Neuron (in vitro differentiated cells): Measurements from ENCODE around the gene HDHD3.
"Not testable (repeated sequence)": the region's sequence is repeated elsewhere in the genome, so short reads cannot be mapped to it uniquely, and the experiment has no call there.

Source experiments
- H2AFZ ChIP-seq: one replicate; pipeline ENCODE4 v1.6.1; 2013; ENCODE audit warnings: low read depth, mild to moderate bottlenecking, inconsistent platforms, low read length, moderate library complexity
- H3K27me3 ChIP-seq: one replicate; pipeline ENCODE4 v1.6.1; 2013; ENCODE audit warnings: low read length; ENCODE audit not compliant: insufficient read depth
- H3K36me3 ChIP-seq: one replicate; pipeline ENCODE4 v1.6.1; 2013; ENCODE audit warnings: low read length; ENCODE audit not compliant: insufficient read depth
- H3K4me1 ChIP-seq: one replicate; pipeline ENCODE4 v1.6.1; 2013; ENCODE audit warnings: low read length; ENCODE audit not compliant: insufficient read depth
- H3K4me3 ChIP-seq: 2 replicates; pipeline ENCODE4 v1.5.1; 2013; ENCODE audit warnings: mild to moderate bottlenecking, low read length, moderate library complexity
- H3K9me3 ChIP-seq: one replicate; pipeline ENCODE4 v1.6.1; 2013; ENCODE audit warnings: low read length

The HDHD3 gene

GRCh38 chr9:113376634-113377567, at the start of gene HDHD3:
HDHD3 (minus strand) TSS chr9:113376986; CDS start chr9:113374354, 2,632 bp downstream.
- Histone ChIP-seq H3K27me3 (no peaks in the 10 kb centered on the region), H3K9me3 (no peaks in the 10 kb centered on the region), H3K36me3 (peaks cover 6% of the 10 kb centered on the region), H3K4me3 (peak within 1 kb of the TSS; percentile 94), H3K4me1 (peaks cover 3% of the 10 kb centered on the region), H2AFZ (peak within 1 kb of the TSS; percentile 74)

DNA sequence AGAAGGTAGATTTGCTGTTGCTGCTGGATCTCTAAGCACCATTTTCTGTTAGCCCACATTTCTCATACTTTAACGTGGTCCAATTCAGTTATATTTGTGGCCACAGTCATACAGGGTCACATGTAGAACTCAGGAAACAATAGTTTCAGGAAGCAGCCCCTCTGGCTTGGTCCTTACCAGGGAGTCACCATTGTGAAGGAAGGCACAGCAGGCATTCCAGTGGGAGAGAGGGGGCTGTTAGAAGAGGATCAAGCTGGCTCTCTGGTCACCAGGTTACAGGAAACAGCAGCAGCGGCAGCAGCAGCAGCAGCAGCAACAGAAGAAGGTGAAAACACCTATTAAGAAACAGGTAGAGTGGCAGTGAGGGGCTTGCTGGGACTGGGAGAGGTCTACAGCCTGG, 48.3 kb upstream of the HDHD3 start:
- Histone ChIP-seq H2AFZ (no peak overlapping the region), H3K9me3 (no peaks in the 10 kb centered on the region), H3K4me3 (no peak overlapping the region), H3K27me3 (no peaks in the 10 kb centered on the region), H3K36me3 (no peaks in the 10 kb centered on the region), H3K4me1 (peaks cover 5% of the 10 kb centered on the region)

- no peaks in the 10 kb centered on the region for H3K36me3 ChIP-seq
- H2AFZ ChIP-seq = no peak overlapping the region
- H3K4me1 ChIP-seq = peaks cover 5% of the 10 kb centered on the region
- H3K4me3 ChIP-seq = no peak overlapping the region
- no peaks in the 10 kb centered on the region for H3K27me3 ChIP-seq
- no peaks in the 10 kb centered on the region for H3K9me3 ChIP-seq
Measured at GRCh38 chr9:113421726-113422125, 44.9 kb upstream of the HDHD3 start.

- H3K27me3 ChIP-seq = no peaks in the 10 kb centered on the region
- H2AFZ ChIP-seq = no peak overlapping the region
- H3K4me1 ChIP-seq = no peaks in the 10 kb centered on the region
- H3K36me3 ChIP-seq = no peaks in the 10 kb centered on the region
- H3K4me3 ChIP-seq = no peak overlapping the region
- H3K9me3 ChIP-seq = no peaks in the 10 kb centered on the region
Measured at GRCh38 chr9:113417370-113417769, 40.6 kb upstream of the HDHD3 start.

GRCh38 chr9:113416149-113416721, 39.4 kb upstream of the HDHD3 start:
- Histone ChIP-seq H3K9me3 (no peaks in the 10 kb centered on the region), H3K36me3 (no peaks in the 10 kb centered on the region), H3K4me3 (no peak overlapping the region), H2AFZ (no peak overlapping the region), H3K4me1 (no peaks in the 10 kb centered on the region), H3K27me3 (no peaks in the 10 kb centered on the region)

DNA sequence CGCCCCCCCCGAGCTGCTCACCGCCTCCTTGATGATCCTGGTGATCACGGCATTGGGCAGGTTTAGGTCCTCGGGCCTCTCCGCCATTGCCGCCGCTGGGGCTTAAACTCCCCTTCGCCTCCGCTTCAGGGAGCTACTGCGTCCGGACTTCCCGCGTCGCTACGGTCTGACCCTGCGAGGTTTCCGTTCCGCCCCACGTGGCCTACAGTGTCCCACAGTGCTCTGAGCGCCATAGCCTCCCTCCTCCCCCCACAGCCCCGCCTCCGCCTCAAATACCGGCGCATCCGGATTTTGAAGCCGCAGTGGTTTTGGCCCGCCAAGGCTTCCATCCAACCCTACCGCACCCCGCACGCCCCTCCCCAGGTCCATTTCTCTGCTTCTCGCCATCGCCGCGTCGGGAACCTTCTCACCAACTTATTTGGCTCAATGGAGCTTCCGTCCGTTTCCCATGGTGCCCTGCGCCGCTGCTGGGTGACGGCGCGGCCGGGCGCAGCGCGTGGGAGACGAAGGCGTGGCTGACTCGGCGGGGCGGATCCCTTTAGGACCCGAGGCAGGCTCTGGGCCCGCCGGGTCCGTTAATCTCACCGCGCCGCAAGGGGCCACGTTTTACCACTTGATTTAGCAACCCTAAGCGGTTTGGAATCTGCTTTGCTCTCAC, 33.5 kb upstream of the HDHD3 start, which contains the start of the genes C9orf43 and POLE3:
TSS of gene C9orf43 (plus strand) at position 541 of the 658 bp plus-strand sequence. CDS start 2,747 bp downstream, outside the sequence.
TSS of gene POLE3 (minus strand) at position 469 of the 658 bp plus-strand sequence. CDS start at position 87, 382 bp downstream.
- Histone ChIP-seq H3K36me3 (peaks cover 20% of the 10 kb centered on the region), H3K4me1 (peaks cover 7% of the 10 kb centered on the region), H3K9me3 (no peaks in the 10 kb centered on the region), H3K4me3 (peak within 1 kb of the TSS; percentile 64), H3K27me3 (no peaks in the 10 kb centered on the region), H2AFZ (peak within 1 kb of the TSS; percentile 70)

DNA sequence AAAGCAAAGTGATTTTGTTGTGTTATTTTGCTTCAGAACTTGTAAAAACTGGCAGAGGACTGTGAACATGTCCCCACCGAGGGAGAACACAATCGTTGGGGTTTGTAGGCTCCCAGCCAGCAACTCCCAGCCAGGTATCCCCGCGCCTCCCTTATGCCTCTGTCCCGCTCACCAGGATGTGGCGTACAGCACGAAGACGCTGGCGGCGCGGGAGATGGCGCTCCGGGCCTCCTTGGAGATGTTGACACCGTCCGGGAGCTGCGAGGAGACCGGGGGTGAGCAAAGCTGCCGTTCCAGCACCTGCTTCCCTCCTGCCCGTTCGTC, 33.1 kb upstream of the HDHD3 start:
- peak overlapping the region; percentile 64 for H3K4me3 ChIP-seq
- H3K9me3 ChIP-seq = no peaks in the 10 kb centered on the region
- peak overlapping the region; percentile 70 for H2AFZ ChIP-seq
- peaks cover 7% of the 10 kb centered on the region for H3K4me1 ChIP-seq
- H3K36me3 ChIP-seq = peaks cover 20% of the 10 kb centered on the region
- H3K27me3 ChIP-seq = no peaks in the 10 kb centered on the region

DNA sequence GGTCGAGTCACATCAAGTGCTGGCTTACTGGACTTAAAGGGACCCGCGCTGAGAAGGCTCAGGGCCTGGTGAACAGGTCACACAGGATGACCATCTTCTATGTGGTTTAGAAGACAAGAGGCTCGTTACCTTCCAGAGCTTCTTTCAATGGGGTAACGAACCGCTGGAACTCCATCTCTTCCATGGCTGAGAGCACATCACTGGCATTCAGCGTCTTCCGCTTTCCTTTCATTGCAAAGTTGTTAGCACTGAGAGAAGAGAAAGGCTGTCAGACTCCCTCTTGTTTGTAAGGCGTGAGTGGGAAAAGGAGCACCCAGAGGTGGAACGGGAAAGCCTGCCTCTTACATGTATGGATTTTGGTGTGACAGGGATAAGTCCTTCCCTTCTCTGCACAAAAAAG, 32.7 kb upstream of the HDHD3 start:
- Histone ChIP-seq H3K4me3 (peak overlapping the region; percentile 64), H3K36me3 (peaks cover 20% of the 10 kb centered on the region), H3K4me1 (peaks cover 7% of the 10 kb centered on the region), H3K27me3 (no peaks in the 10 kb centered on the region), H3K9me3 (no peaks in the 10 kb centered on the region), H2AFZ (peak overlapping the region; percentile 70)

- H3K9me3 ChIP-seq, H3K27me3 ChIP-seq, H3K4me3 ChIP-seq, H2AFZ ChIP-seq, H3K4me1 ChIP-seq: not testable (repeated sequence)
- peaks cover 20% of the 10 kb centered on the region for H3K36me3 ChIP-seq
Measured at GRCh38 chr9:113406873-113407511, 30.2 kb upstream of the HDHD3 start.

DNA sequence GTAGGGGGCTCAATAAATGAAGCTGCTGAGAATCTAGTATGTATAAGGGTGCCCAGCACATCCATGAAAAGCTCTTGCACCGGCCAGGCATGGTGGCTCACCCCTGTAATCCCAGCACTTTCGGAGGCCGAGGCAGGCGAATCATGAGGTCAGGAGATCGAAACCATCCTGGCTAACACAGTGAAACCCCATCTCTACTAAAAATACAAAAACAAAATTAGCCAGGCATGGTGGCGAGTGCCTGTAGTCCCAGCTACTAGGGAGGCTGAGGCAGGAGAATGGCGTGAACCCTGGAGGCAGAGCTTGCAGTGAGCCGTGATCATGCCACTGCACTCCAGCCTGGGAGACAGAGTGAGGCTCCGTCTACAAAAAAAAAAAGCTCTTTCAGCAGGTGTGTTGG, 29.6 kb upstream of the HDHD3 start:
- not testable (repeated sequence) for H3K27me3 ChIP-seq, H3K9me3 ChIP-seq, H3K4me3 ChIP-seq, H2AFZ ChIP-seq
- H3K4me1 ChIP-seq = peaks cover 12% of the 10 kb centered on the region
- peaks cover 20% of the 10 kb centered on the region for H3K36me3 ChIP-seq

GRCh38 chr9:113403646-113404045, 26.9 kb upstream of the HDHD3 start:
- Histone ChIP-seq H3K4me1 (peaks cover 9% of the 10 kb centered on the region), H2AFZ (no peak overlapping the region), H3K9me3 (no peaks in the 10 kb centered on the region), H3K4me3 (no peak overlapping the region), H3K36me3 (peaks cover 17% of the 10 kb centered on the region), H3K27me3 (no peaks in the 10 kb centered on the region)

- no peaks in the 10 kb centered on the region for H3K27me3 ChIP-seq
- H3K4me1 ChIP-seq = peaks cover 9% of the 10 kb centered on the region
- peaks cover 3% of the 10 kb centered on the region for H3K36me3 ChIP-seq
Measured at GRCh38 chr9:113401027-113401792, 24.4 kb upstream of the HDHD3 start, which contains the start of gene ALAD. ALAD (minus strand) TSS chr9:113401284; CDS start chr9:113393559, 7,725 bp downstream.

More at GRCh38 chr9:113401027-113401792, 24.4 kb upstream of the HDHD3 start, which contains the start of gene ALAD:
- peak within 1 kb of the TSS; percentile 93 for H2AFZ ChIP-seq
- H3K9me3 ChIP-seq = no peaks in the 10 kb centered on the region
- H3K4me3 ChIP-seq = peak within 1 kb of the TSS; percentile 67
